C4-2B (cell line): ENCODE data around the gene FAM13A.

Source experiments
- ZFX ChIP-seq: fragments of 450-650 bp; IDR thresholded peaks from 2 replicates; pipeline ENCODE4 v1.6.1; 2017
- TF ChIP-seq, protein P1 (sequence below): fragments of 450-650 bp; conservative IDR thresholded peaks from 2 replicates; pipeline ENCODE4 v1.5.1; 2017; ENCODE audit warnings: mild to moderate bottlenecking

DNA sequence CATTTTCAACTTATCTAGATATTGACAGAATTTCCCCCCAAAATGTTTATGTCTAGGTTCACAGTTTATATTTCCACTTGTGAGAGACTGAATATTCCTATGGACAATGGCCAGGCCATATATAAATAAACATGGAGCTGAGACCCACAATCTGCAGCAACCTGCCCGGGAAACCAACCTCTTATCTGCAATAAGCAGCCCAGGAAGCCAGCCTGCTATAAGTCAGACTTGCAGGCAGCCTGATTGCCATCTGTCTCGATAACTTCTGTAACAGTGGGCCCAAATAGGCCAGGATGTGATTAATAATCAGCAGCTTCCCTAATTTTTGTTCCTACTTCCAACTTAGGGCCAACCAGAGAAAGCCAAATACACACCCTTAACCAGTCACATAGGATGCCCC is 354.2 kb downstream of the FAM13A start:
- TF ChIP-seq, protein P1, sequence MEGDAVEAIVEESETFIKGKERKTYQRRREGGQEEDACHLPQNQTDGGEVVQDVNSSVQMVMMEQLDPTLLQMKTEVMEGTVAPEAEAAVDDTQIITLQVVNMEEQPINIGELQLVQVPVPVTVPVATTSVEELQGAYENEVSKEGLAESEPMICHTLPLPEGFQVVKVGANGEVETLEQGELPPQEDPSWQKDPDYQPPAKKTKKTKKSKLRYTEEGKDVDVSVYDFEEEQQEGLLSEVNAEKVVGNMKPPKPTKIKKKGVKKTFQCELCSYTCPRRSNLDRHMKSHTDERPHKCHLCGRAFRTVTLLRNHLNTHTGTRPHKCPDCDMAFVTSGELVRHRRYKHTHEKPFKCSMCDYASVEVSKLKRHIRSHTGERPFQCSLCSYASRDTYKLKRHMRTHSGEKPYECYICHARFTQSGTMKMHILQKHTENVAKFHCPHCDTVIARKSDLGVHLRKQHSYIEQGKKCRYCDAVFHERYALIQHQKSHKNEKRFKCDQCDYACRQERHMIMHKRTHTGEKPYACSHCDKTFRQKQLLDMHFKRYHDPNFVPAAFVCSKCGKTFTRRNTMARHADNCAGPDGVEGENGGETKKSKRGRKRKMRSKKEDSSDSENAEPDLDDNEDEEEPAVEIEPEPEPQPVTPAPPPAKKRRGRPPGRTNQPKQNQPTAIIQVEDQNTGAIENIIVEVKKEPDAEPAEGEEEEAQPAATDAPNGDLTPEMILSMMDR = no peak
- no peak for TF ChIP-seq ZFX
